Stimulated activated CD8-positive, alpha-beta memory T cell treated with anti-CD3 and anti-CD28 coated beads, Interleukin-2, amount 100 ng/mL, for 48 hours (primary cell): Measurements from ENCODE around the gene SCAMP5.

Experiments
- DNase-seq, 2 donors: peaks; one replicate each; pipeline ENCODE4 v3.0.0-alpha.2; 2020; ENCODE audit warnings: low read depth in 2 of 2

Gene SCAMP5

GRCh38 chr15:75023181-75023871 is 28.0 kb downstream of the SCAMP5 start, which contains the start of gene PPCDC:
PPCDC (plus strand) TSS chr15:75023590; CDS start chr15:75028319, 4,729 bp downstream.
- DNase-seq = peak; percentile 89 to 92

GRCh38 chr15:75023872-75024636 is 28.7 kb downstream of the SCAMP5 start:
- DNase-seq = no peak

- no peak for DNase-seq
Measured at GRCh38 chr15:75025107-75025506, 29.7 kb downstream of the SCAMP5 start.

GRCh38 chr15:75025548-75026260 is 30.3 kb downstream of the SCAMP5 start:
- DNase-seq = no peak

GRCh38 chr15:75027551-75027950 is 32.2 kb downstream of the SCAMP5 start:
- no peak for DNase-seq

GRCh38 chr15:75028991-75029377 is 33.6 kb downstream of the SCAMP5 start:
- DNase-seq = no peak

GRCh38 chr15:75029378-75030022 is 34.1 kb downstream of the SCAMP5 start:
- DNase-seq = peak; percentile 76 to 85

GRCh38 chr15:75030023-75030413 is 34.7 kb downstream of the SCAMP5 start:
- no peak for DNase-seq

GRCh38 chr15:75030424-75030823 is 35.1 kb downstream of the SCAMP5 start:
- no peak for DNase-seq

GRCh38 chr15:75031848-75032247 is 36.5 kb downstream of the SCAMP5 start:
- DNase-seq = no peak

- no peak for DNase-seq
Measured at GRCh38 chr15:75032395-75032794, 37.0 kb downstream of the SCAMP5 start.

- DNase-seq = no peak
Measured at GRCh38 chr15:75033809-75034208, 38.4 kb downstream of the SCAMP5 start.

GRCh38 chr15:75034615-75035014 is 39.3 kb downstream of the SCAMP5 start:
- DNase-seq = no peak

GRCh38 chr15:75036212-75036616 is 40.9 kb downstream of the SCAMP5 start:
- DNase-seq = no peak

- no peak for DNase-seq
Measured at GRCh38 chr15:75037685-75038084, 42.3 kb downstream of the SCAMP5 start.

GRCh38 chr15:75038231-75038630 is 42.9 kb downstream of the SCAMP5 start:
- DNase-seq = no peak

- peak; percentile 56 to 57 for DNase-seq
Measured at GRCh38 chr15:75042730-75043508, 47.6 kb downstream of the SCAMP5 start.

- DNase-seq = no peak
Measured at GRCh38 chr15:75043509-75044257, 48.3 kb downstream of the SCAMP5 start.

GRCh38 chr15:75044258-75044878 is 49.0 kb downstream of the SCAMP5 start:
- no peak for DNase-seq
